GM18870 (cell line): Measurements from ENCODE around the gene LRBA.

Source experiments
- ATAC-seq: cut with Tn5 transposase; IDR thresholded peaks from one replicate; pipeline ENCODE4 v1.9.1; 2021; ENCODE audit warnings: moderate library complexity; ENCODE audit not compliant: unreplicated experiment

Gene LRBA

GRCh38 chr4:150255610-150256224 lies 759.4 kb downstream of the LRBA start:
- no peak for ATAC-seq

DNA sequence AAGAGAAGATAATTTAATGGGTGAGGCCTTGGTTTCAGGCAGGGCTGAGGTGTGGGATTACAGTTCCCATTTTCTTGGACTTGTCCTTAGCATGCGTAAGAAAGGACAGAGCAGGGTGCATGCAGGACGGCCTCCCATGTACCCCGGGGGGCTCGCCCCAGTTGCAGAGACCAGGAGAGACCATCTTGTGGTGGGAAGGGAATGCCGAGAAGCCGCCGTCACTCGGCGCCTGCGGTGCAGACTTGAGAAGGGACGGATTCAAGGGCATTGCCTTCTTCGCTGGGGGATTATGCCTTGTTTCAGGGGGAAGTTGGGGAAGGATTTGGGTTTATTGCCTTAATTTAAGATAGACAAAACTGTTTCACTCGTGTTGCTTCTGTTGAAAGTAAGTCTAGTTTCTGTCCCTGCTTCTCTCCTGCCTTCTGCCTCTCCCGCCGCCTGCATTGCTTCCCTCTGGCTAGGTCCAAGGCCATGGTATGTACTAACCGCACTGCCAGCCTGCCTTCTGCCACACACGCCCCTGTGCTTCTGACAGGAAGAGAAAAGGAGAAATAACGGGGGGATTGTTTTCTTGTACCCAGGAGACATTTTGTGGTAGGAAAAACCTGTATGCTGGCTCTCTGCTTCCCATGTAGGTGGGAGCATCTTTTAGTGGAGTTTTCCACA lies 761.0 kb downstream of the LRBA start:
- no peak for ATAC-seq

GRCh38 chr4:150253416-150253815 lies 761.7 kb downstream of the LRBA start:
- ATAC-seq: no peak

GRCh38 chr4:150252741-150253140 lies 762.3 kb downstream of the LRBA start:
- ATAC-seq: no peak

GRCh38 chr4:150252306-150252705 lies 762.8 kb downstream of the LRBA start:
- no peak for ATAC-seq

DNA sequence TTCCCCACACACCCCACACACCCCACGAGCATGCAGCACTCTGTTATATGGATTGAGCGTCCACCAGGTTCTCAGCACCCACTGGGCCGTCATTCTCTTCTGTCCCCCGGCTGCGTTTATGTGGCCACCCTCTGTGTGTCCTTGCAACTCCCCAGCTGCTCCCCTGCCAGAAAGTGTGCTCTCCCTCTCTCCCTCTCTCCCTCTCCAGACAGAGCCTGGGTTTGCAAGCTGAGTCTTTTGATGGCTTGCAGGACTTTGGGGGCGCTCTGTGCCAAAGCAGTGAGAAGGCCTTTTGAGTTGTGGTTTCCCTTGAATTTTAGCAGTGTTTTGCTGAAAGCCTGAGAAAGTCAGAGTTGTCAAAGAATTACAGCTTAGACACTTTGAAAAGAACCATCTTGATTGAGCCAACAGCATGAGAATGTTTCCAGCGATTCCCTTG lies 763.3 kb downstream of the LRBA start:
- no peak for ATAC-seq

DNA sequence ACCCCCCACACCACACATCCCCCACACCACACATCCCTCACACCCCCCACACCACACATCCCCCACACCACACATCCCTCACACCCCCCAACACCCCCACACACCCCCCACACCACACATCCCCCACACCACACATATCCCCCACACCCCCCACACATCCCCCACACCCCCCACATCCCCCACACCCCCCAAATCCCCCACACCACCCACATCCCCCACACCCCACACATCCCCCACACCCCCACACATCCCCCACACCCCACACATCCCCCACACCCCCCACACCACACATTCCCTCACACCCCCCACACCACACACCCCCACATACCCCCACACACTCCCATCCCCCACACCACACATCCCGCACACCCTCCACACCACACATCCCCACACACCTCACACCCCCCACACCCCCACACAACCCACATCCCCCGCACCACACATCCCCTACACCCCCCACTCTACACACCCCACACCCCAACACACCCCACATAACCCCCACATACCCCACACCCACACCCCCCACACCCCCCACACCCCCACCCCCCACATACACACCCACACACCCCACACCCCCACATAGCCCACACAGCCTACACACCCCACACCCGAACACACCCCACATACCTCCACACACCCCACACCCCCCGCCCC lies 764.0 kb downstream of the LRBA start:
- no peak for ATAC-seq

- ATAC-seq: no peak
Measured at GRCh38 chr4:150250293-150250997, 764.6 kb downstream of the LRBA start.

DNA sequence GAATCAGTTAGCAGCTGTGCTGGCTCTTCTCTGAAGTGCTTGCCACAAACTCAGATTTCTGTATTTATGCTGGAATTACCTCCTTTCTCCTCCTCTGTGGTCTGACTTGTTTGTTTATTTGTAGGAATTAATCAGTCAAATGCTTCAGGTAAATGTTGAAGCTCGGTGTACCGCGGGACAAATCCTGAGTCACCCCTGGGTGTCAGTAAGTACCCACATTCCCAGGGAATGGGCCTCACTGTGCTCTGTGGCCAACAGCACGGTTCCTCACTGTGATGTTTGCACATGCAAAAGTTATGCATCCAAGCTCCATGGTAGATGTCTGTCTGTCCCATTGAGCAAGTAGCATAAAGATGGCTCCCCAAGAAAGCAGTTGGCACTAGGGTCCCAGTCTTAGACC lies 766.9 kb downstream of the LRBA start:
- ATAC-seq: no peak

GRCh38 chr4:150247184-150247583 lies 767.9 kb downstream of the LRBA start:
- ATAC-seq: no peak

GRCh38 chr4:150244600-150244999 lies 770.5 kb downstream of the LRBA start:
- no peak for ATAC-seq

DNA sequence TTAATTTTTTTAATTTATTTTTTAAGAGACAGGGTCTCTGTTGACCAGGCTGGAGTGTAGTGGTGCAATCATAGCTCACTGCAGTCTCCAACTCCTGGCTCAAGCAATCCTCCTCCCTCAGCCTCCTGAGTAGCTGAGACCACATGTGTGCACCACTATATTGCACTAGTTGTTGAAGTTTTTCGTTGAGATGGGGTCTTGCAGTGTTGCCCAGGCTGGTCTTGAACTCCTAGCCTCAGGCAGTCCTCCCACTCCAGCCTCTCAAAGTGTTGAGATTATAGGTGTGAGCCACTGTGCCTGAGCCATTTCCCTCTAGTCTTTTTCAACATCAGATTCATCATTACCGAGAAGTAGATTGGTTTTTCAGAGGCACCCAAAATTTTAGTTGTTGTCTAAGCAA lies 771.2 kb downstream of the LRBA start:
- ATAC-seq: no peak

GRCh38 chr4:150242820-150243458 lies 772.1 kb downstream of the LRBA start:
- ATAC-seq: no peak

DNA sequence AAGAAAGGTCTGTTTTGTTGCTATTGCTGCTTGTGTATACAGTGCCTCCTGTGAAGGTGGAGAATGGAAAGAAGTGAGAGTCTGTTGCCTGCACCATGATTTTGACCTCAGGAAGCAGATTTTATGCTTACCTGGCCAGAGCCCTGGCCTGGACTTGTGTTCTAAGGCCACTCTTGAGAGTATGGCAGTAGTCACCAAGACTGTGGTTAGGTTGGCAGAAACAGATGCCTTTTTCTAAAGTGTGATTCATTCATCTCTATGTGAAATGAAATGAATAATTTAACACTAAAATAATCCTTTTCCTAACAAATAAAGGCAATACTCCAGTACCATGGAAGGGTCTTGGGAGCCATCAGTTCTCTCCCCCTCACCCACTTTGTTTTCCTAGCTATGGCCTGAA lies 775.1 kb downstream of the LRBA start:
- ATAC-seq: no peak

DNA sequence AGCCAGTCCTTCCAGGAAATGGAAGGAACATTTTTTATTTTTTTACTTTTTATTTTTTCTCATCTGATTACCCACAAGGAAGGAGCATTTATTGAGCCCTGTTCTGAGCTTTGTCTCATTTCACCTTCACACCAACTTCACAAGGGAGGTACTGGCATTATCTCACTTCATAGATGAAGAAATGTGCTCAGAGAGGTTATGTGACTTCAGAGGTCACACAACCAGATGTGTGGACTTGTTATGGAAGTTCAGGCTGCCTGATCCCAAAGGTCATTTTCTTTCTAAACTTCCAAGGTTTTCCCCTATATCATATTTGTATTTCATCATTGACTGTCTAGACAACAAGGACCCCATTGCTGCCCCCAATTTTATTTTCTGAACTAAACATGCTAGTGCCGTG lies 776.5 kb downstream of the LRBA start:
- ATAC-seq: no peak

GRCh38 chr4:150237110-150237872 lies 777.8 kb downstream of the LRBA start:
- ATAC-seq: no peak

- no peak for ATAC-seq
Measured at GRCh38 chr4:150236626-150237025, 778.5 kb downstream of the LRBA start.

GRCh38 chr4:150235808-150236271 lies 779.2 kb downstream of the LRBA start:
- ATAC-seq: no peak

DNA sequence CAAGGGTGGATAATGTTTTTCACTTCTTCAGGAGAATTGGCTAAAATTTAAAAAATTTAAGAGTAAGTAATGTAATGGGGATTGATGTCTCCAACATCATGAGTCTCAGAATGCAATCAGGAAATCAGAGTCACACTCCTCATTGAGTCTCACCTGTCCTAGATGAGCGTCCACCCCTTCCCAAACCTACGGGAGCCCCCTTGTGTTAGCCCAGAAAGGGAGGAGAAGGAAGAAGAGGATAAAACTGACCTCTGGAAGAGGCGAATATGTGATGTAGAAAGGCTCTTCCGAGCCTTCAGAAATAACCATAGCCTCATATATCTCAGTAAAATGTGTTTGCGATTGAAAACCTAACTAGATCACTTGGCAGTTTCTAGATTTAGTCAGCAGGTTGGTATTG lies 779.8 kb downstream of the LRBA start:
- ATAC-seq: no peak

- ATAC-seq: no peak
Measured at GRCh38 chr4:150234246-150234645, 780.8 kb downstream of the LRBA start.
